Endothelial cell of umbilical vein (primary cell): ENCODE measurements around the gene GGN.

Experiments
- EZH2 ChIP-seq: IDR thresholded peaks from 2 replicates; pipeline ENCODE4 v1.6.1; 2012; ENCODE audit warnings: borderline replicate concordance, low read depth, mild to moderate bottlenecking, moderate library complexity, low read length, inconsistent platforms; ENCODE audit not compliant: severe bottlenecking
- GATA2 ChIP-seq: IDR thresholded peaks from 2 replicates; pipeline ENCODE4 v1.7.0; 2011; ENCODE audit warnings: low read depth, mild to moderate bottlenecking, moderate library complexity, mixed read lengths, low read length; ENCODE audit not compliant: insufficient read length, insufficient read depth
- POLR2A ChIP-seq: IDR thresholded peaks from 2 replicates; pipeline ENCODE4 v1.6.1; 2012; ENCODE audit warnings: low read depth, mild to moderate bottlenecking, control low read depth, low read length
- TF ChIP-seq, protein P1 (sequence below), 2 donors: IDR thresholded peaks; 1 replicate in 1 of 2; 2 replicates in 1 of 2; pipeline ENCODE4 v1.5.1; 2011; ENCODE audit warnings: low read length in 2 of 2, mild to moderate bottlenecking in 2 of 2, moderate library complexity in 2 of 2, control low read depth in 1 of 2, inconsistent platforms in 1 of 2, low read depth in 1 of 2; ENCODE audit not compliant: insufficient read depth in 1 of 2; ENCODE audit errors: extremely low read depth in 1 of 2

DNA sequence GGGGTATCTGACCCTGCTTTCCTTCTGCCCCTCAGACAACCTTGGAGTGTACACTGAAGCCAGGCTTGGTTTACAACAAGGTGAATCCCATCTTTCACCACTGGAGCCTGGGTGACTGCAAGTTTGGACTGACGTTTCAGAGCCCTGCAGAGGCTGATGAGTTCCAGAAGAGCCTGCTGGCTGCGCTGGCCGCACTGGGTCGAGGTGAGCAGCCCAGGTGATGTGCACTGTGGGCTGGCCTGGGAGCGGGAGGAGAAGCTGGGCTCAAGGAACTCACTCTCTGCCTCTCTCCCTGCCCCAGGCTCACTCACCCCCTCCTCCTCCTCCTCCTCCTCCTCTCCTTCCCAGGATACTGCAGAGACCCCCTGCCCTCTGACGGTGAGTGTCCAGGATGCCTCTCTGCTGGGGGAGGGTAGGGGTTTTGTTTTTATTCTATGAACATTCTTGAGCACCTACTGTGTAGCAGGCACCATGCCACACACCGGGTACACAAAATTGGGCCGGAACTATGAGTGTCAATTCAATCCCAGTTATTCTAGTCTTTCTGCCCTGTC lies 4.2 kb upstream of the GGN start:
- TF ChIP-seq EZH2: no peak
- no peak for TF ChIP-seq POLR2A
- TF ChIP-seq, protein P1, sequence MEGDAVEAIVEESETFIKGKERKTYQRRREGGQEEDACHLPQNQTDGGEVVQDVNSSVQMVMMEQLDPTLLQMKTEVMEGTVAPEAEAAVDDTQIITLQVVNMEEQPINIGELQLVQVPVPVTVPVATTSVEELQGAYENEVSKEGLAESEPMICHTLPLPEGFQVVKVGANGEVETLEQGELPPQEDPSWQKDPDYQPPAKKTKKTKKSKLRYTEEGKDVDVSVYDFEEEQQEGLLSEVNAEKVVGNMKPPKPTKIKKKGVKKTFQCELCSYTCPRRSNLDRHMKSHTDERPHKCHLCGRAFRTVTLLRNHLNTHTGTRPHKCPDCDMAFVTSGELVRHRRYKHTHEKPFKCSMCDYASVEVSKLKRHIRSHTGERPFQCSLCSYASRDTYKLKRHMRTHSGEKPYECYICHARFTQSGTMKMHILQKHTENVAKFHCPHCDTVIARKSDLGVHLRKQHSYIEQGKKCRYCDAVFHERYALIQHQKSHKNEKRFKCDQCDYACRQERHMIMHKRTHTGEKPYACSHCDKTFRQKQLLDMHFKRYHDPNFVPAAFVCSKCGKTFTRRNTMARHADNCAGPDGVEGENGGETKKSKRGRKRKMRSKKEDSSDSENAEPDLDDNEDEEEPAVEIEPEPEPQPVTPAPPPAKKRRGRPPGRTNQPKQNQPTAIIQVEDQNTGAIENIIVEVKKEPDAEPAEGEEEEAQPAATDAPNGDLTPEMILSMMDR (IDR thresholded peaks at IDR 0.05; ENCODE audit: extremely low read depth in 1 of 2, insufficient read depth in 1 of 2, low read depth in 1 of 2, low read length in 2 of 2): no peak
- TF ChIP-seq GATA2: no peak
